Activated T-cell treated with anti-CD3 and anti-CD28 coated beads, Interleukin-2, amount 50 U/mL, for 72 hours (primary cell): Measurements from ENCODE around the gene PAX7. TPM values are rescaled to one million over a fixed set of nuclear protein-coding genes. Genes with fewer than 3 reads are reported as not detected.

ENCODE experiments used
- ATAC-seq, 2 donors: fragments of 150-1000 bp; cut with Tn5 transposase; replicated peaks in 1 of 2; 2 replicates each; pipeline ENCODE4 v1.10.0; 2021; ENCODE audit warnings: moderate library complexity in 2 of 2, mild to moderate bottlenecking in 1 of 2
- DNase-seq, 2 donors: peaks; one replicate each; pipeline ENCODE4 v3.0.0; 2021 to 2022; ENCODE audit warnings: mixed read lengths in 1 of 2
- H3K27ac Mint-ChIP-seq: one replicate; pipeline ENCODE4 v1.8.0; 2022; ENCODE audit warnings: mild to moderate bottlenecking, moderate library complexity, mixed read lengths
- H3K27me3 Mint-ChIP-seq: one replicate; pipeline ENCODE4 v1.8.0; 2022; ENCODE audit warnings: low read depth, mixed read lengths
- H3K36me3 Mint-ChIP-seq, 2 donors: one replicate each; pipeline ENCODE4 v1.8.0; 2022; ENCODE audit warnings: mixed read lengths in 2 of 2, mild to moderate bottlenecking in 1 of 2; ENCODE audit not compliant: insufficient read depth in 2 of 2
- H3K4me1 Mint-ChIP-seq: one replicate; pipeline ENCODE4 v1.8.0; 2022; ENCODE audit warnings: low read depth, mixed read lengths
- H3K4me3 Mint-ChIP-seq, 2 donors: one replicate each; pipeline ENCODE4 v1.8.0; 2022; ENCODE audit warnings: mild to moderate bottlenecking in 2 of 2, mixed read lengths in 2 of 2, moderate library complexity in 2 of 2
- H3K9me3 Mint-ChIP-seq, 2 donors: one replicate each; pipeline ENCODE4 v1.8.0; 2022; ENCODE audit warnings: mixed read lengths in 2 of 2
- total RNA-seq, 2 donors: library from RNA; stranded (reverse); gene quantifications; one replicate each; pipeline ENCODE4 v1.2.3, GENCODE V29; 2022

Gene PAX7
- total RNA-seq, 2 donors from 2014 or later: not detected

DNA sequence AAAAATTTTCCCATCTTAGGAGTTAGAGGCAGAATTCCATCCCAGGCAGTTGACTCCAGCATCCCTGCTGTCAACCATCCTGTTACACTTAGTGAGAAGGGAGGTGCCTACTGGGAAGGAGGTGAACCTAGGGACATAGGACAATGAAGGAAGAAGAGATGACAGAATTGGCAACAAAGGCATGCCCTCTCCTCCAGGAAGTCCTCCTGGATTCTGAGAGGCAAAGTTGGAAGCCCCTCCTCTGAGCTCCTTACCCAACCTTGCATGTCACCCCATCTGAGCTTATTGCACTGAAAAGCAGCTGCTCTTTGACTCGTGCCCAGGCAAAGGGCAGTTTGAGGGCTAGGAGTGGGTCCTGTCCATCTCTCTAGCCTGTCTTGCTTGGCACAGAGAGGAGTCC lies 66.9 kb downstream of the PAX7 start:
- H3K4me3 Mint-ChIP-seq: no peak overlapping the region
- H3K9me3 Mint-ChIP-seq: no peaks in the 10 kb centered on the region
- no peaks in the 10 kb centered on the region for H3K36me3 Mint-ChIP-seq
- H3K27ac Mint-ChIP-seq: no peak overlapping the region
- peaks cover 62% of the 10 kb centered on the region for H3K27me3 Mint-ChIP-seq
- no peaks in the 10 kb centered on the region for H3K4me1 Mint-ChIP-seq
- ATAC-seq (no peak), DNase-seq (no peak)

GRCh38 chr1:18700530-18700929 lies 69.9 kb downstream of the PAX7 start:
- Mint-ChIP-seq H3K27ac (no peak overlapping the region), H3K9me3 (no peaks in the 10 kb centered on the region), H3K4me1 (no peaks in the 10 kb centered on the region), H3K4me3 (no peak overlapping the region), H3K27me3 (peaks cover 50% of the 10 kb centered on the region), H3K36me3 (no peaks in the 10 kb centered on the region)
- no peak for DNase-seq
- no peak for ATAC-seq

GRCh38 chr1:18701183-18701582 lies 70.5 kb downstream of the PAX7 start:
- Mint-ChIP-seq H3K4me3 (no peak overlapping the region), H3K4me1 (no peaks in the 10 kb centered on the region), H3K27me3 (peaks cover 43% of the 10 kb centered on the region), H3K9me3 (no peaks in the 10 kb centered on the region), H3K27ac (no peak overlapping the region), H3K36me3 (no peaks in the 10 kb centered on the region)
- ATAC-seq (no peak), DNase-seq (no peak)

DNA sequence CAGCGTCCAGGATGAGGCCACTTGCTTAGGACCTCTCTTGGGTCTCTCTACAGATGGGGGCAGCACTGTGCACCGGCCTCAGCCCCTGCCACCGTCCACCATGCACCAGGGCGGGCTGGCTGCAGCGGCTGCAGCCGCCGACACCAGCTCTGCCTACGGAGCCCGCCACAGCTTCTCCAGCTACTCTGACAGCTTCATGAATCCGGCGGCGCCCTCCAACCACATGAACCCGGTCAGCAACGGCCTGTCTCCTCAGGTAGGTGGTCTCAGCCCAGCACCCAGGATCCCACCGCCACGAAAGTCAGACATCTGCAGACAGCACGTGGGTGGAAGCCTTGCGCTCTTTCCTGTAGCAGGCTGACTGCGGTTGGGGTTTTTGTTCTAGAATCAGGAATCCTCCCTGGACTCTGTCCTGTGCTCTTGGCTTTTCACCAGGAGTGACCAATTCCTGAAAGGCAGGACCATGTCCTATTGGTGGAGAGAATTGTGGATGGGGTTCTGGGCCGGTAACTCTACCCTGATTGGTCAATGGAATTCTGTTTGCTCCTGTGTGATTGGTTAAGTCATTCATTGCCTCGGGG lies 72.5 kb downstream of the PAX7 start:
- ATAC-seq (no peak), DNase-seq (no peak)
- no peaks in the 10 kb centered on the region for H3K36me3 Mint-ChIP-seq
- H3K9me3 Mint-ChIP-seq: no peaks in the 10 kb centered on the region
- H3K27ac Mint-ChIP-seq: no peak overlapping the region
- no peak overlapping the region for H3K4me3 Mint-ChIP-seq
- H3K4me1 Mint-ChIP-seq: no peaks in the 10 kb centered on the region
- H3K27me3 Mint-ChIP-seq: peaks cover 31% of the 10 kb centered on the region

DNA sequence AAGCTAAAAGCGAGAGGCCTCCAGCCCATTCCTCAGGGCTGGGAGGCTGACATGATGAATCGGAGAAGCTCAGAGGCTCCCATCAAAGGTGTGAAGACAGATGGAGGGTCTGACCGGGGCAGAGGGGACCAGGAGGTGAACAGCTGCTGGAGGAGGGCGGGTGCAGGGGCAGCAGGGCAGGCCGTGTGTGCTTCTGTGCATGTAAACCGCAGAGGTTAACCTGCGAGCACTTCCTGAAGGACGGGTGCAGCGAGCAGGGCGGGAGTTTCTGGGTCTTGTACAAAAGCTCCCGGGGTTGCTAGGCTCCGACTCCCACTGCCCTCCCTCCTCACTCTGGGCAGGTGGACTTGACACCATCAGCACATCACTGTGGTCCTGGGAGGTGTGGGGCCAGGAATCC lies 75.2 kb downstream of the PAX7 start:
- H3K4me3 Mint-ChIP-seq: no peak overlapping the region
- H3K36me3 Mint-ChIP-seq: no peaks in the 10 kb centered on the region
- ATAC-seq (no peak), DNase-seq (no peak)
- H3K27me3 Mint-ChIP-seq: peaks cover 19% of the 10 kb centered on the region
- H3K27ac Mint-ChIP-seq: no peak overlapping the region
- no peaks in the 10 kb centered on the region for H3K4me1 Mint-ChIP-seq
- H3K9me3 Mint-ChIP-seq: no peaks in the 10 kb centered on the region

DNA sequence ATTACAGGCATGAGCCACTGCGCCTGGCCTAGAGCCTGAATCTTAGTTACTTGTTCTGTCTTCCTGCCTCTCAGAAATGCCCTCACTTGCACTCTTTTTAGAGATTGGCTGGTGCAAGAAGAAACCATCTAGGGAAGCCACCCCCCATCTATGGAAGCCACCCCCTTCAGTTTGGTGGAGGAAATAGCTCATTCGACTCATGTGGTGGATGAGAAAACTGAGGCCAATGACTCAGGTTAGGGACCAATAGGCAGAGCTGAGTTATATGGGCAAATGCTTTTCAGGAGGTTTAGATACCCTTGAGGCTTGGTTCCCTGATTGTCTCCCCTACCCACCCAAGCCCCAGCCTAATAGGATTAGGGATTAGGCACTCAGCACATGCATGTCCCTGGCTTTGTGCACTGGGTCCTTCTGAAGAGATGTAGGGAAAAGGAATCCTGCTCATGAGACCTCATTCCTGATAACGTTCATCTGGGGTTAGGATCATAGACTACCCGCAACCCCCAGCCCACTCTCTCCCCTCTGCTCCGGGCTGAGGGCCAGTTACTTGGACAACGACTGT lies 77.1 kb downstream of the PAX7 start:
- no peaks in the 10 kb centered on the region for H3K4me1 Mint-ChIP-seq
- no peaks in the 10 kb centered on the region for H3K9me3 Mint-ChIP-seq
- peaks cover 16% of the 10 kb centered on the region for H3K27me3 Mint-ChIP-seq
- H3K36me3 Mint-ChIP-seq: no peaks in the 10 kb centered on the region
- peak; percentile 36 to 56 for ATAC-seq
- H3K27ac Mint-ChIP-seq: no peak overlapping the region
- no peak for DNase-seq
- H3K4me3 Mint-ChIP-seq: no peak overlapping the region

DNA sequence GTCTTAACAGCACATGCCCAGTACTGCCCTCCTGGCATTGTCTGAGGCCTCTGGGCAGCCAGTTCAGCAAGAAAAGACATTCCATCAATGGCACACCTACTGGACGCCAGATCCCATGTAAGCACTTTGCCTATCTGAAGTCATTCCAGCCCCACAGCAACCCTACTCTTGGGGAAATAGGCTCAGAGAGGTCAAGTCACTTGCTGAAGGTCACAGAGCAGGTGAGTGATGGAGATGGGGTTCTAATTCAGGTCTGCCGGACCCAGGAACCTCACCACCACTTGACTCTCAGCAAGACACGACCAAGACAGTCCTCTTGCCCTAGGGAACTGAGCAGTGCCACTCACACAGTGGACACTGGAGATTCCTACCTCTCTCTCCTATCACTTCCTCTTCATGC lies 79.4 kb downstream of the PAX7 start:
- Mint-ChIP-seq H3K4me1 (no peaks in the 10 kb centered on the region), H3K27me3 (peaks cover 14% of the 10 kb centered on the region), H3K9me3 (no peaks in the 10 kb centered on the region), H3K36me3 (no peaks in the 10 kb centered on the region), H3K4me3 (no peak overlapping the region), H3K27ac (no peak overlapping the region)
- DNase-seq (no peak), ATAC-seq (no peak)

- ATAC-seq: no peak
- no peak overlapping the region for H3K27ac Mint-ChIP-seq
- H3K4me3 Mint-ChIP-seq: no peak overlapping the region
- peaks cover 21% of the 10 kb centered on the region for H3K27me3 Mint-ChIP-seq
- peaks cover under 1% of the 10 kb centered on the region for H3K4me1 Mint-ChIP-seq
- H3K36me3 Mint-ChIP-seq: no peaks in the 10 kb centered on the region
- no peak for DNase-seq
- no peaks in the 10 kb centered on the region for H3K9me3 Mint-ChIP-seq
Measured at GRCh38 chr1:18711003-18711402, 80.4 kb downstream of the PAX7 start.

DNA sequence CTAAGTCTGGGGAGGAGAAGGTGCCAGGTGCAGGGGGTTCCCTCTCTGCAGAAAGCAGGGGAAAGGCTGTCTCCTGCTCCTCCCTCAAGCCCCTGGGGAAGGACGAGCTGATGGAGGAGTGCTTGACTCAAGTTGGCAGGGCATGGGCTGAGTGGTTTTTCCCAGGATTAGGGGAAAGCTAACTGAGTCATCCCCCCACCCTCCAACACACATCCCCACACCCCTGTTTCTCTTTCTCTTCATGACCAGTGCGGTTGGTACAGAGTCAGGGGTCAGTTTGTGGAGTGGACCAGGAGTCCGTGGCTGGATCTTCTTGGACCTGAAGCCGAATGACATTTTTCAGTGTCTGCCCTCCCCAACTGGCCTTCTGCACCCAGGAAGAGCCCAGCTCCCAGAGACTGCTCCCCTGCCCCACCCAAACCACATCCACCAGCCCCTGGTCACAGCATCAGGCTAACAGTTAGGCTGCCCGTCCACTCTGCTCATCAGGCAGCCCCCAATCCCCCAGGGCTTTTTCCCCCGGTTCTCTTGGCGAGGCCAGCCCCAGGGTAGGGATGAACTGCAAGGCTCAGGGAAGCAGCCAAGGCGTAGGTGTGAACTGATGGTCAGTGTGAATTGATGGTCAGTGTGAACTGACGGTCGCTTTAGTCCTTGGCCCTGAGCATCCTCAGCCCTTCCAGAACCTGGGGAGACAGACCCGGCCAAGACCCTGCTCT lies 81.0 kb downstream of the PAX7 start:
- H3K27me3 Mint-ChIP-seq: peaks cover 28% of the 10 kb centered on the region
- no peak for ATAC-seq
- H3K4me1 Mint-ChIP-seq: peaks cover 7% of the 10 kb centered on the region
- no peak overlapping the region for H3K27ac Mint-ChIP-seq
- H3K4me3 Mint-ChIP-seq: no peak overlapping the region
- DNase-seq: no peak
- no peaks in the 10 kb centered on the region for H3K36me3 Mint-ChIP-seq
- no peaks in the 10 kb centered on the region for H3K9me3 Mint-ChIP-seq

- H3K36me3 Mint-ChIP-seq: no peaks in the 10 kb centered on the region
- ATAC-seq (no peak), DNase-seq (no peak)
- peaks cover 8% of the 10 kb centered on the region for H3K4me1 Mint-ChIP-seq
- no peak overlapping the region for H3K4me3 Mint-ChIP-seq
- no peaks in the 10 kb centered on the region for H3K9me3 Mint-ChIP-seq
- no peak overlapping the region for H3K27ac Mint-ChIP-seq
- H3K27me3 Mint-ChIP-seq: peaks cover 31% of the 10 kb centered on the region
Measured at GRCh38 chr1:18712252-18712600, 81.6 kb downstream of the PAX7 start.

DNA sequence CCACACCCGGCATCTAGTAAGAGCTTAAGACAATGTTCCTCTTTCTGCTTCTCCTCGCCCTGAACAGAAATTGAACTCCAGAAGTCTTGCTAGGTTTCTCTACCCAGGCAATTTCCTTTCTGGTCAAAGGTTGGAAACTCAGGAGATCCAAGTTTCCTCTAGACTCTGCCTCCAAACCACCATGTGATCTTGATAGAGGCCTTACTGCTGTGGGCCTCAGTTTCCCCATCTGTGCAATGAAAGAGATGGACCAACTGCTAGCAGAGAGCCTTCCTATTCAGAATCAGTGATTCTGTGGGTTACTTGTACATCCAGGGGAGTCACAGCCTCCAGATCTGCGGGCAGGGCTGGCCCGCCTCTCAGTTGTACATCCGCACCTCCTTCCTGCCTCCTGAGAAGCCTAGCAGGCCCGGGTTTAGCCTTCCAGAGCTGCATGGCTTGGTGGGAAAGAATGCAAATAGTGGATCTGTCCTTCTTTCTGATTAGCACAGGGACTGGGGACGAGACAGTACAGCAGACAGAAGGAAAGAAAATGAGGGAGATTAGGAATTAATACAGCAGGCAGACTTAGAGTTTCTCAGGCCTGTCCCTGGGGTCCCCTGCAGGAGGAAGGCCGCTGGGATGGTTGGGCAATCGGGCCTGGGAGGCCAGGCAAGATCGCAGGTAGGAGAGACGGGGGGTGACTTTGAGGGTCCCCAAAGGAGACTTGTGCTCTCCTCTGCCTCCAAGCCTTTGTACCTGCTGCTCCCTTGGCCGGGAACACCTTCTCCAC lies 83.9 kb downstream of the PAX7 start:
- H3K36me3 Mint-ChIP-seq: no peaks in the 10 kb centered on the region
- H3K27me3 Mint-ChIP-seq: peaks cover 49% of the 10 kb centered on the region
- no peak for DNase-seq
- H3K4me3 Mint-ChIP-seq: no peak overlapping the region
- H3K9me3 Mint-ChIP-seq: no peaks in the 10 kb centered on the region
- H3K27ac Mint-ChIP-seq: no peak overlapping the region
- no peak for ATAC-seq
- H3K4me1 Mint-ChIP-seq: peaks cover 12% of the 10 kb centered on the region

DNA sequence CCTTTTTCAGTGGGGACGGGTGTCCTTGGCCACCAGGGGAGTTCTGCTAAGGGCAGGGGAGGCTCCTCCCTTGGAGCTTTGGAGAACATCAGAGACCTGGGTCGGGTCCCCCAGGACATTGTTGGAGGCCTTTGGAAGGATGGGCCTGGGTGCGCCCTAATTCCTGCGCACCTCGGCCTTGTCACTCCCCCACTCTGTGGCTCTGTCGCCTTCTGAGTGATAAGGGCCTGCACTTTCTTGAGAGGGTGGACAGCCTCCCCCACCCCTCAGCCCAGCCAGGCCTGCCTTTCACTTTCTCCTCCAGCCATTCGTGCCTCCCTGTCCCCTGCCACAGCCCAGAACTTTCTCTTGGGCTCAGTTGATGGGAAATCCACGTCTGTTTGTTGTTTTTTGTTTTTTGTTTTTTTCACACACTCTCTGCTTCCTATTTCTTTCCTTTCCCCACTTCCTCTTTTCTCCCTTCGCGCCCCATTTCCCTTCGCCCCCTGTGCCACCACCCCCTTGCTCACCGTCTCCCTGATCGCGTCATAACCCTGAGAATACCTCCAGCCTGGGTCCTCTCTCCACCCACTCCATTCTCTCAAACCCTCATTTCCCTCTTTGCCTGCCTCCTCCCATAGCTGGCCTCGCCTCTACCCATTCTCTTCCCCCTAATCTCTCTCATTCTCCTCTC lies 85.6 kb downstream of the PAX7 start:
- no peak overlapping the region for H3K27ac Mint-ChIP-seq
- peak overlapping the region in 1 of 2 donors; percentile 63 for H3K4me3 Mint-ChIP-seq
- H3K27me3 Mint-ChIP-seq: peaks cover 61% of the 10 kb centered on the region
- DNase-seq: no peak
- ATAC-seq: no peak
- no peaks in the 10 kb centered on the region for H3K9me3 Mint-ChIP-seq
- H3K4me1 Mint-ChIP-seq: peaks cover 12% of the 10 kb centered on the region
- H3K36me3 Mint-ChIP-seq: no peaks in the 10 kb centered on the region
